Measurements from ENCODE around the gene ADCY4.

The ADCY4 gene

DNA sequence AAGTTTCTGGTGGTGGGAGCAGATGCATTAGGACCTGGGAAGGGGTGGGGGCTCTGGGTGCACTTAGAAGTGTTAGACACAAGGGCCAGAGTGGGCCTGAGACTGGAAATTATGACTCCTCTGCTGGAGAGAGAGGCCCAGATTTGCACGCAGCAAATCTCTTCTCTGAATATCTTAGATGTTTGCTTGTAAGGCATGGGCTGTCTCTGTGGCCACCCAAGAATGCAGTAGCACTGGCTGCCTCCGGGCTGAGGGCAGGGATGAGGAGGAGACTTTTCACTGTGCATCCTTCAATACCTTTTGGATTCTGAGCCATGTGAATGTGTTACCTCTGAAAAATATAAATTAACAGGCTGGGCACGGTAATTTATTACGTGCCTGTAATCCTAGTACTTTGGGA is 49.5 kb downstream of the ADCY4 start:
- no peak overlapping the region for H3K4me3 ChIP-seq (ENCODE audit: low read length)
- peaks cover 6% of the 10 kb centered on the region for H3K36me3 ChIP-seq (ENCODE audit: insufficient read depth, low read length)
- H3K4me2 ChIP-seq (ENCODE audit: low read length): no peak overlapping the region
- H3K27me3 ChIP-seq (ENCODE audit: control insufficient read depth, insufficient read depth, low read length): no peaks in the 10 kb centered on the region
- H3K9ac ChIP-seq (ENCODE audit: low read depth, low read length): no peak overlapping the region
- H3K9me3 ChIP-seq (replicated peaks; ENCODE audit: low read length): no peaks in the 10 kb centered on the region
- H3K4me1 ChIP-seq (ENCODE audit: control insufficient read depth, insufficient read depth, low read length): no peaks in the 10 kb centered on the region

DNA sequence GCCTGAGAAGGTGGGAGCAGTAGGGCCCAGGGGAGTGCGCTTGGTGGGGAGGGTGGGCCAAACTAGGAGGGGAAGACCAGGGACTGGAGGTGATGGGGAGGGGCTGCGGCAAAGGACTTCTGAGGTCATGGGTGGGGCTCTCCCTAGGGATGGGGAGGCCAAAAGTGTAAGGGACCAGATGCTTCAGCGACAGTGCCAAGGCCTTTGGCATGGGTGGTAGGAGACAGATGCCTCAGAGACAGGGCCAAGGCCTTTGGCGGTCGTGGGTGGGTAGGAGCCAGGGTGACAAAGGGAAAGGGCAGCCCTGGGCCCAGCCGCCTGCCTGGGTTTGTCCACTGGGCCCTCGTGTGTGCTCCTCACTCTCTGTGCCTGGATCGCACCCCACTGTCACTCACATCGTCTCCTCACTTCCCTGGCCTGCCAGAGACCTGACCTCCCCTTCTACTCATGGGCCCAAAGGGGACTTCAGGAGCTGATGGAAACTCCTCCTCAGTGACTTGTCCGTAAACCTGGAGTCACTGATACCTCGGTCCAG is 50.3 kb downstream of the ADCY4 start:
- H3K4me3 ChIP-seq (ENCODE audit: low read length): no peak overlapping the region
- H3K27me3 ChIP-seq (ENCODE audit: control insufficient read depth, insufficient read depth, low read length): no peaks in the 10 kb centered on the region
- H3K4me1 ChIP-seq (ENCODE audit: control insufficient read depth, insufficient read depth, low read length): no peaks in the 10 kb centered on the region
- no peaks in the 10 kb centered on the region for H3K9me3 ChIP-seq (replicated peaks; ENCODE audit: low read length)
- no peak overlapping the region for H3K4me2 ChIP-seq (ENCODE audit: low read length)
- no peaks in the 10 kb centered on the region for H3K36me3 ChIP-seq (ENCODE audit: insufficient read depth, low read length)
- no peak overlapping the region for H3K9ac ChIP-seq (ENCODE audit: low read depth, low read length)

DNA sequence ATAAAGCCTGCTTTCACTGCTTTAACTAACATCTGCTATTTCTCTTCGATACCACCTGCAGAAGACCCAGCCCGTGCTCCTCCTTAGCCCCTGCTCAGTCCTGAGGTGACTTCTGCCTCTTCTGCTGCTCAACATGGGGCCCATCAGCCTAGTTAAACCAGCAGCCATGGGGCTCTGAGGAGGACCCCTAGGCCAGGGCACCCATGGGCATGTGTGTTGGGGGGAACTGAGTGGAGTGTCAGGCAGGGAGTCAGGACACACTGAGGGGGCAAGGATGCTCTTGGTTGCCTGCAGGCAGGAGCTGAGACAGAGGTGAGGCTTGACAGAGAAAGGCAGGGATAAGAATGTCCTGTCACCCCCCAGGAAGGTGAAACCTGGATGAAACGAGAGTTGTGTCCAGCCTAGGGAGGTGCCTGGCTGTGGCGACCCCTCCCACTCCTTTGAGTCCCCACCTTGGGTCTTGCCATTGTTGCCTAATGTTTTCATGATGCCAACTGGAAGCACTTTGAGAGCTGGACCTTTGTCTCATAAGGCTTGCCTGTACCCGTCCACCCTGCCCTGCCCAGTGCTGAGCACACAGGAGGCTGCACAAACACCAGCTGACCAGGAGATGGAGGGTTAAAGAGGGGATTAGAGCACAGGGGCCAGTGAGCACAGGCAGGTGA is 50.9 kb downstream of the ADCY4 start:
- H3K27me3 ChIP-seq (ENCODE audit: control insufficient read depth, insufficient read depth, low read length): no peaks in the 10 kb centered on the region
- no peaks in the 10 kb centered on the region for H3K4me1 ChIP-seq (ENCODE audit: control insufficient read depth, insufficient read depth, low read length)
- no peak overlapping the region for H3K4me2 ChIP-seq (ENCODE audit: low read length)
- no peak overlapping the region for H3K4me3 ChIP-seq (ENCODE audit: low read length)
- no peak overlapping the region for H3K9ac ChIP-seq (ENCODE audit: low read depth, low read length)
- no peaks in the 10 kb centered on the region for H3K9me3 ChIP-seq (replicated peaks; ENCODE audit: low read length)
- no peaks in the 10 kb centered on the region for H3K36me3 ChIP-seq (ENCODE audit: insufficient read depth, low read length)

GRCh38 chr14:24282736-24283135 is 52.1 kb downstream of the ADCY4 start:
- Histone ChIP-seq H3K36me3 (ENCODE audit: insufficient read depth, low read length) (no peaks in the 10 kb centered on the region), H3K4me1 (ENCODE audit: control insufficient read depth, insufficient read depth, low read length) (no peaks in the 10 kb centered on the region), H3K27me3 (ENCODE audit: control insufficient read depth, insufficient read depth, low read length) (no peaks in the 10 kb centered on the region), H3K4me2 (ENCODE audit: low read length) (no peak overlapping the region), H3K4me3 (ENCODE audit: low read length) (no peak overlapping the region), H3K9ac (ENCODE audit: low read depth, low read length) (no peak overlapping the region), H3K9me3 (replicated peaks; ENCODE audit: low read length) (no peaks in the 10 kb centered on the region)

- Histone ChIP-seq H3K9ac (ENCODE audit: low read depth, low read length) (no peak overlapping the region), H3K27me3 (ENCODE audit: control insufficient read depth, insufficient read depth, low read length) (no peaks in the 10 kb centered on the region), H3K36me3 (ENCODE audit: insufficient read depth, low read length) (no peaks in the 10 kb centered on the region), H3K9me3 (replicated peaks; ENCODE audit: low read length) (no peaks in the 10 kb centered on the region), H3K4me3 (ENCODE audit: low read length) (no peak overlapping the region), H3K4me2 (ENCODE audit: low read length) (no peak overlapping the region), H3K4me1 (ENCODE audit: control insufficient read depth, insufficient read depth, low read length) (no peaks in the 10 kb centered on the region)
Measured at GRCh38 chr14:24281636-24282035, 53.2 kb downstream of the ADCY4 start.

DNA sequence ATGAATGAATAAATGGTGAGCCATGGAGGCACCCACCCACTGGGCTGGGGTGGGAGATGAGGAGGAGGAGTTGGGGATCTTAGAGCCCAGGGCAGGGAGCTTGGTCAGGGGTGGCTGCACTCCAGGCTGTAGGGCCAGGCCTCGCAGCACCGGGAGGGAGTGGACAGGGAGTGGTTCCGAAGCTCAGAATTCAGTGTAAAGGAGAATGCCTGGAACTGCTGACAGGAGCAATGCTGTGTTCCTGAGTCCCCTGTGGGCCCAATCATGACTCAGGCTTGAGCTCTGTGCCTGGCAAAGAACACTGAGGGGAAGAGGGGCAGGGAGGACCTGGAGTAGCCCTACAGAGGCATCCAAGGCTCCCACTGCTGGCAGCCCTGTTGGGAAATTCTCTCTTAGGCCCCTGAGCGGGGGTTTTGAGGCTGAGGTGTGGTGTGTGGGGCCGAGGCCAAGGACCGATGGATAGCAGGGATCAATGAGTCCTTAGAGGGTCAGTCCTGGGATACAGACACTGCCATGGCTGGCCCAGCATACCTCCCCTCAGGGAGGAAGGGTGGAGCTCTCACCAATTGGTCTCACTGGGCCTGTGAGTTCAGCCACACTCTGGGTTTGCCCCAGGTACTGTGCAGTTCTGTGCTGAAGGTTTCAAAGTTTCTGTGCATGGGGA is 53.9 kb downstream of the ADCY4 start:
- Histone ChIP-seq H3K4me3 (ENCODE audit: low read length) (no peak overlapping the region), H3K9me3 (replicated peaks; ENCODE audit: low read length) (no peaks in the 10 kb centered on the region), H3K27me3 (ENCODE audit: control insufficient read depth, insufficient read depth, low read length) (no peaks in the 10 kb centered on the region), H3K36me3 (ENCODE audit: insufficient read depth, low read length) (no peaks in the 10 kb centered on the region), H3K9ac (ENCODE audit: low read depth, low read length) (no peak overlapping the region), H3K4me1 (ENCODE audit: control insufficient read depth, insufficient read depth, low read length) (no peaks in the 10 kb centered on the region), H3K4me2 (ENCODE audit: low read length) (no peak overlapping the region)

DNA sequence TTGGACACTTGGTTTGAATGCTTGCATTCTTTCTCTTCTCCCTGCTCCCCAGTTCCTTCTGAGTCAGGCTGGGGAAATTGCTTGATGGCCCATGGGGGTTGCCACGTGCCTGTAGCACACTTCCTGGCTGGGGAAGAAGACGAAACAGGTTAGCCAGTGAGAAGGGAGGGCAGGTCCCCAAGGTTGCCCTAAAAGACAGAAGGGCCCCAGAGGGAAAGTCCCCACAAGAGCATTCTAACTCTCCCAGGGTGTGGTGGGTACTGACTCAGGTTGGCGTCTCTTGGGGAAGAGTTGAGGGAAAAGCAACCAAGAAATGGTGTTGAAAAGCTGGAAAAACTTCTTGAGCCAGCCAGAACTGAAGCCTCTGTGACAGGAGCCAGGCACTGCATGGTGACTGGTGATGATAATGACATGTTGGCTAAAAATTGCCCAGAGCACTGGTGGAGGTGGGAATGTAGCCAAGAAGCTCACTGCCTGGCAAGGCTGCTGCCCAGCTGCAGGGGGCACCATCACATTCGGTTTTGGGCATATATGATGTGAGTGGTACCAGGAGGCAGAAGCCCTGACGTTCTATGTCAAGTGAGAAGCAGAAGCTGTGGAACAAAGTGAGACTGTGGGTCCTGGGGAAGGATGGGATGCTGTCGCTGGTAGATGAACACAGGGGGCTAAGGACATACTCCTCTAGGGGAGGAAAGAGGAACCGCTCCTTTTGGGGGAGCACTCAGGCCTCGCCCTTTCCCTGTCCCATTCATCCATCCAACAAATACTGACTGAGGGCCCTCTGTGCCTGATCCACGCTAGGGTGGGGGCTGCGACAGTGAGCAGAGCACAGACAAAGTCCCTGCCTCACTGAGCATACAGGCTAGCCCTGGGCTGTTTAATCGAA is 55.3 kb downstream of the ADCY4 start:
- peak overlapping the region; percentile 0 for H3K4me2 ChIP-seq (ENCODE audit: low read length)
- H3K9me3 ChIP-seq (replicated peaks; ENCODE audit: low read length): no peaks in the 10 kb centered on the region
- no peaks in the 10 kb centered on the region for H3K4me1 ChIP-seq (ENCODE audit: control insufficient read depth, insufficient read depth, low read length)
- no peaks in the 10 kb centered on the region for H3K36me3 ChIP-seq (ENCODE audit: insufficient read depth, low read length)
- no peak overlapping the region for H3K4me3 ChIP-seq (ENCODE audit: low read length)
- no peak overlapping the region for H3K9ac ChIP-seq (ENCODE audit: low read depth, low read length)
- no peaks in the 10 kb centered on the region for H3K27me3 ChIP-seq (ENCODE audit: control insufficient read depth, insufficient read depth, low read length)

GRCh38 chr14:24278424-24278823 is 56.4 kb downstream of the ADCY4 start:
- Histone ChIP-seq H3K9ac (ENCODE audit: low read depth, low read length) (no peak overlapping the region), H3K27me3 (ENCODE audit: control insufficient read depth, insufficient read depth, low read length) (no peaks in the 10 kb centered on the region), H3K36me3 (ENCODE audit: insufficient read depth, low read length) (no peaks in the 10 kb centered on the region), H3K9me3 (replicated peaks; ENCODE audit: low read length) (no peaks in the 10 kb centered on the region), H3K4me3 (ENCODE audit: low read length) (no peak overlapping the region), H3K4me2 (ENCODE audit: low read length) (no peak overlapping the region), H3K4me1 (ENCODE audit: control insufficient read depth, insufficient read depth, low read length) (no peaks in the 10 kb centered on the region)

GRCh38 chr14:24277606-24278321 is 57.1 kb downstream of the ADCY4 start:
- no peak overlapping the region for H3K4me3 ChIP-seq (ENCODE audit: low read length)
- H3K4me1 ChIP-seq (ENCODE audit: control insufficient read depth, insufficient read depth, low read length): no peaks in the 10 kb centered on the region
- H3K9ac ChIP-seq (ENCODE audit: low read depth, low read length): no peak overlapping the region

GRCh38 chr14:24277071-24277470 is 57.8 kb downstream of the ADCY4 start:
- H3K36me3 ChIP-seq (ENCODE audit: insufficient read depth, low read length): no peaks in the 10 kb centered on the region
- H3K27me3 ChIP-seq (ENCODE audit: control insufficient read depth, insufficient read depth, low read length): no peaks in the 10 kb centered on the region
- no peaks in the 10 kb centered on the region for H3K4me1 ChIP-seq (ENCODE audit: control insufficient read depth, insufficient read depth, low read length)
- no peaks in the 10 kb centered on the region for H3K9me3 ChIP-seq (replicated peaks; ENCODE audit: low read length)
- H3K4me2 ChIP-seq (ENCODE audit: low read length): no peak overlapping the region
- H3K9ac ChIP-seq (ENCODE audit: low read depth, low read length): no peak overlapping the region
- no peak overlapping the region for H3K4me3 ChIP-seq (ENCODE audit: low read length)

More at GRCh38 chr14:24277606-24278321, 57.1 kb downstream of the ADCY4 start:
- Histone ChIP-seq H3K27me3 (ENCODE audit: control insufficient read depth, insufficient read depth, low read length) (no peaks in the 10 kb centered on the region), H3K9me3 (replicated peaks; ENCODE audit: low read length) (no peaks in the 10 kb centered on the region), H3K4me2 (ENCODE audit: low read length) (no peak overlapping the region), H3K36me3 (ENCODE audit: insufficient read depth, low read length) (no peaks in the 10 kb centered on the region)

- Histone ChIP-seq H3K36me3 (ENCODE audit: insufficient read depth, low read length) (no peaks in the 10 kb centered on the region), H3K27me3 (ENCODE audit: control insufficient read depth, insufficient read depth, low read length) (no peaks in the 10 kb centered on the region), H3K9me3 (replicated peaks; ENCODE audit: low read length) (no peaks in the 10 kb centered on the region), H3K9ac (ENCODE audit: low read depth, low read length) (no peak overlapping the region), H3K4me3 (ENCODE audit: low read length) (no peak overlapping the region), H3K4me1 (ENCODE audit: control insufficient read depth, insufficient read depth, low read length) (peaks cover 9% of the 10 kb centered on the region), H3K4me2 (ENCODE audit: low read length) (no peak overlapping the region)
Measured at GRCh38 chr14:24274101-24274543, 60.7 kb downstream of the ADCY4 start.

Measured in skeletal muscle satellite cell (primary cell).